A549 treated with Hydrocortisone at 1 μM for 4 hours (cell line): Measurements from ENCODE around the gene KIF15. TPM values are rescaled to one million over a fixed set of nuclear protein-coding genes. Genes with fewer than 3 reads are reported as not detected.

Experiments
- total RNA-seq: library from RNA; stranded (reverse); fragments of 200-300 nt; extraction: Qiagen RNA extraction; gene quantifications from 5 replicates; pipeline ENCODE4 v1.2.3, GENCODE V29; 2022

The KIF15 gene
- 7.6 to 12.1 TPM (median 8.6 TPM) in 5 replicates for total RNA-seq

GRCh38 chr3:44761424-44762169 lies at the start of gene KIF15, which contains the start of gene KIAA1143:
TSS of gene KIF15 (plus strand) at chr3:44761794. CDS start at chr3:44761866, 72 bp downstream.
TSS of gene KIAA1143 (minus strand) at chr3:44761619. CDS start at chr3:44761602, 17 bp downstream.

GRCh38 chr3:44712455-44713075 lies 49.0 kb upstream of the KIF15 start, which contains the start of gene ZNF502:
TSS of gene ZNF502 (plus strand) at chr3:44712660. CDS start at chr3:44720262, 7,602 bp downstream.

GRCh38 chr3:44729384-44729910 lies 32.1 kb upstream of the KIF15 start, which contains the start of gene ZNF501:
TSS of gene ZNF501 (plus strand) at chr3:44729635. CDS start at chr3:44734422, 4,787 bp downstream.

GRCh38 chr3:44861412-44862225 lies 100.0 kb downstream of the KIF15 start, which contains the start of gene TMEM42:
TSS of gene TMEM42 (plus strand) at chr3:44861912. CDS start at chr3:44861925, 13 bp downstream.

GRCh38 chr3:44874308-44874707 lies 112.7 kb downstream of the KIF15 start, which contains the start of gene TGM4:
TSS of gene TGM4 (plus strand) at chr3:44874608. CDS start at chr3:44874679, 71 bp downstream.

Other genes starting within 250 kb of the KIF15 start
- gene ZKSCAN7, start 206.6 kb upstream of the KIF15 start, total RNA-seq, result not detected in 5 replicates
- gene ZNF660, start 176.8 kb upstream of the KIF15 start, total RNA-seq, result not detected in 5 replicates
- 1.3 to 2.5 TPM (median 1.8 TPM) in 5 replicates for gene ZNF197, start 136.8 kb upstream of the KIF15 start, total RNA-seq
- 5.0 to 6.4 TPM (median 5.4 TPM) in 5 replicates for gene ZNF35, start 113.1 kb upstream of the KIF15 start, total RNA-seq
- gene ZNF502, start 49.1 kb upstream of the KIF15 start, total RNA-seq, result 1.5 to 2.3 TPM (median 1.6 TPM) in 5 replicates
- gene ZNF501, start 32.2 kb upstream of the KIF15 start, total RNA-seq, result not detected in 5 replicates
- 10.6 to 18.3 TPM (median 15.3 TPM) in 5 replicates for gene KIAA1143, start 175 bp upstream of the KIF15 start, total RNA-seq
- 8.2 to 12.2 TPM (median 11.4 TPM) in 5 replicates for gene TMEM42, start 100.1 kb downstream of the KIF15 start, total RNA-seq
- gene TGM4, start 112.8 kb downstream of the KIF15 start, total RNA-seq, result 0.12 to 0.30 TPM (median 0.16 TPM) in 5 replicates
- 42.1 to 46.0 TPM (median 45.4 TPM) in 5 replicates for gene ZDHHC3, start 214.4 kb downstream of the KIF15 start, total RNA-seq
- 44.6 to 53.0 TPM (median 47.2 TPM) in 5 replicates for gene EXOSC7, start 214.4 kb downstream of the KIF15 start, total RNA-seq